GM12872 (cell line): ENCODE results near the gene SHROOM3.

ENCODE experiments used
- TF ChIP-seq, protein P1 (sequence below): IDR thresholded peaks from 3 replicates; pipeline ENCODE4 v1.5.1; 2011; ENCODE audit warnings: low read depth, mild to moderate bottlenecking, low read length, moderate library complexity; ENCODE audit not compliant: insufficient read depth

SHROOM3 gene

GRCh38 chr4:76605099-76605563, 170.1 kb downstream of the SHROOM3 start:
- TF ChIP-seq, protein P1, sequence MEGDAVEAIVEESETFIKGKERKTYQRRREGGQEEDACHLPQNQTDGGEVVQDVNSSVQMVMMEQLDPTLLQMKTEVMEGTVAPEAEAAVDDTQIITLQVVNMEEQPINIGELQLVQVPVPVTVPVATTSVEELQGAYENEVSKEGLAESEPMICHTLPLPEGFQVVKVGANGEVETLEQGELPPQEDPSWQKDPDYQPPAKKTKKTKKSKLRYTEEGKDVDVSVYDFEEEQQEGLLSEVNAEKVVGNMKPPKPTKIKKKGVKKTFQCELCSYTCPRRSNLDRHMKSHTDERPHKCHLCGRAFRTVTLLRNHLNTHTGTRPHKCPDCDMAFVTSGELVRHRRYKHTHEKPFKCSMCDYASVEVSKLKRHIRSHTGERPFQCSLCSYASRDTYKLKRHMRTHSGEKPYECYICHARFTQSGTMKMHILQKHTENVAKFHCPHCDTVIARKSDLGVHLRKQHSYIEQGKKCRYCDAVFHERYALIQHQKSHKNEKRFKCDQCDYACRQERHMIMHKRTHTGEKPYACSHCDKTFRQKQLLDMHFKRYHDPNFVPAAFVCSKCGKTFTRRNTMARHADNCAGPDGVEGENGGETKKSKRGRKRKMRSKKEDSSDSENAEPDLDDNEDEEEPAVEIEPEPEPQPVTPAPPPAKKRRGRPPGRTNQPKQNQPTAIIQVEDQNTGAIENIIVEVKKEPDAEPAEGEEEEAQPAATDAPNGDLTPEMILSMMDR = no peak

DNA sequence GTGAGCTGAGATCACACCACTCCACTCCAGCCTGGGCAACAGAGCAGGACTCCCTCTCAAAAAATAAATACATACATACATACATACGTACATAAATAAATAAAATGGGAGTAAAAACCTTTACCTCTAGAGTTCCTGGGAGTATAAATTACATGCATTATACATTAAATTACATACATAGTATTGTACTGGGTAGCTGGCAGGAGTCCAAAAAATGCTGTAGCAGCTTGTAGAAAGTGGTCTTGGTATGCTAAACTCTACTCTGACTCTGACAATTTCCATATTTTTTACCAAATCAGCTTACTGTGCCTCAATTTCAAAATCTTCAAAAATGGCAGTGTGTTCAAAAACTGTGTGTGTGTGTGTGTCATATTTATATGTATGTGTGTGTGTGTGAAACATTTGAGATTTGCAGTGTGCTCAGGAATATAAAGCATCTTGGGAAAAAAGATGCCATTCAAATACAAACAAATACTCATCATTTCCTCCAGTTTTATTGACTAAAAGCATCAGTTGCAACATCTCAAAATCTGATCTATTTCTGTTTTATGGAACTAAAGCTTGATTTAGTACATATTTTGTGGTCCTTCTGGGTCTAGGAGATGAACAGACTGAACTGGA, 171.7 kb downstream of the SHROOM3 start:
- TF ChIP-seq, protein P1 = no peak

DNA sequence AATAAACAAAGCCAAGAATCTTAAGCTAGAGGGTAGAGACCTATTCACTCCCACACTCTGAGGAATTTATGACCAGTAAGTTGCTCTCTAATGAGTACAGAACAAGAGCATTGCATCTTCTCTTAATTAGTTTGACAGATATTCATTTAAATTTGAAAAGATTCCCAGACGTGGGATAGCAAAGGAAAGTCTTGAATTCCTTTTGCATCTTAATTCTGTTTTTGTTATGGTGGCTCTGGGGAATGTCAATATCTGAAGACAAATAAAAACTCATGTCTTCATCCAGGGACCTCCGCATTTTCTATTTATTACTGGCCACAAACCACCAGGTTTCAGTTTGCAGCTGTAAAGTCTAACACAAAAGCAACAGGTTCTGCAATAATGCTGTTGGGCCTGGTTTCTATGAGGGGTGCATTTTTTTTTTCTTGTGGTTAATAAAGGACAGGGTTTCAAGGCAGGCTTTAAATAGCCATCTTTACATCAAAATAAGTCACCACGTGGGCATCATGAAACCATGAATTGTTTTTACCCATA, 172.3 kb downstream of the SHROOM3 start:
- TF ChIP-seq, protein P1 = no peak

- TF ChIP-seq, protein P1 = no peak
These were observed 172.8 kb downstream of the SHROOM3 start for GRCh38 chr4:76607846-76608245.

DNA sequence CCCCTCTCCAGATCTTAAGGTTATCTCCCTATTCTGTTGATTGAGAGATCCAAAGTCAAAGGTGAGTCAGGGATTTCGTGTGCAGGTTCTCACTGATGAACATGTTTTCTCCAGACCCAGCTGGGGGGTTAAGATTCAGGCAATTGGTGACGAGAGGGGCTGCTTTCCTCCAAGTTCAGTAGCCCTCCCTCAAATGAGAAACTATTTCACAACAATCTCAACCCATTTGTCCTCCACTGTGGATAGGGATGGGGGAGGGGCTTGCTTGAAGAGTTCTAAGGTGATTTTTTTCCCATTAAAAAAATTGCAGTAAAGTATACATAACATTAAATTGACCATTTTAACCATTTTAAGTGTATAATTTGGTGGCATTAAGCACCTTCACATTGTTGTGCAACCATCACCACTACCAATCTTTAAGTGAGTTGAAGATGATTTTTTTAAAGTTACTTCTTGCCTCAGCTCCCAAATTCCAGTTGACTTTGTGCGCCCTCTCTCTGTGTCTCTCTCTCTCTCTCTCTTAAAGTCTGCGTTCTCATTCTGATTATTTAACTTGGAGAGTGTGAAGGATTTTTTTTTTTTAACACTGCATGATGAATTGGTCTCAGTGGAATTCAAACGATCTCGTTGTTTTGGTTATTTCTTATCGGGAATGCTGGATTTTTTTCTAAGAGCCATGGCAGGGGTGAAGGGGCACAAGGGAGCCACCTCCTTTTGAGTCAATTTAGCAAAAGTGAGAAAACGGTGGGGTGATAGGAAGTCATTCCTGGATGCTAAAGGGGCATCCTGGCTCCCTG, 175.9 kb downstream of the SHROOM3 start:
- TF ChIP-seq, protein P1 = no peak

DNA sequence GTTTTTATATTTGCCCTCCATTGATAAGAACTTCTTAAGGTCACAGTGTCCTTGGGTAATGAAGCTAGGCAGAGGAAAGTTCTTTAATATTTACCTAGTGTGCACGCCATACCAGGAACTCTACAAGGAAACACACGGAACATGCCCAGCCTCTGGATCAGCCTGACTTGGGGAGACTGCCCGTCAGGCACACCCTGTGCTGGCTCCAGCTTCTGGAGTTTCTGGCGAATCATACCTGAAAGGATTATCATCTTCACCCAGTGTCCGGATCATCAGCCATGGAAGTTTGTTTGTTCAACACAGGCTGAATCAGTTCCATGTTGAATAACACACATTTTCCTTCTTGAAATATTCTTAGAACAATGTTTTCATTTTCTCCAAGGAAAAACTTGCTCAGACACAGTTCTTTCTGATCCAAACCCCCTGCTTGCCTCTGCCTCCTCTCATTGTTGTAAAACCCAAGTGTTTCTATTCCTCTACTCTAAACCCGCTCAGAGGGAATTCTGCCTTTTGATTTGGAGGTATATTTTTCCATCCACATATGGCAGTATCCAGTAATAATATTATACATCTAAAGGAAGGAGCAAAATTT, 176.7 kb downstream of the SHROOM3 start:
- TF ChIP-seq, protein P1 = no peak

- TF ChIP-seq, protein P1 = no peak
These were observed 179.6 kb downstream of the SHROOM3 start for GRCh38 chr4:76614589-76614988.
